HUES6 (cell line): Measurements from ENCODE around the gene PUM2.

Source experiments
- H3K27ac ChIP-seq: 2 replicates; pipeline ENCODE4 v1.7.0; 2013; ENCODE audit warnings: low read depth, mild to moderate bottlenecking, low read length, inconsistent platforms
- H3K27me3 ChIP-seq: 2 replicates; pipeline ENCODE4 v1.6.1; 2013; ENCODE audit warnings: low read length; ENCODE audit not compliant: control insufficient read depth, insufficient read depth
- H3K36me3 ChIP-seq: 2 replicates; pipeline ENCODE4 v1.6.1; 2013; ENCODE audit warnings: low read length; ENCODE audit not compliant: control insufficient read depth, insufficient read depth
- H3K4me1 ChIP-seq: 2 replicates; pipeline ENCODE4 v1.6.1; 2013; ENCODE audit warnings: low read length; ENCODE audit not compliant: control insufficient read depth, insufficient read depth
- H3K4me3 ChIP-seq: 2 replicates; pipeline ENCODE4 v1.5.1; 2013; ENCODE audit warnings: low read depth, low read length
- H3K9ac ChIP-seq: one replicate; pipeline ENCODE4 v1.6.1; 2013; ENCODE audit warnings: mild to moderate bottlenecking, low read length
- H3K9me3 ChIP-seq: 2 replicates; pipeline ENCODE4 v1.6.1; 2013; ENCODE audit warnings: low read depth, low read length; ENCODE audit not compliant: control insufficient read depth, insufficient read depth

The PUM2 gene

GRCh38 chr2:20353241-20353992, 2.8 kb upstream of the PUM2 start:
- Histone ChIP-seq H3K27me3 (no peaks in the 10 kb centered on the region), H3K9ac (no peak overlapping the region), H3K36me3 (no peaks in the 10 kb centered on the region), H3K27ac (no peak overlapping the region), H3K4me3 (no peak overlapping the region), H3K9me3 (no peaks in the 10 kb centered on the region), H3K4me1 (peaks cover 36% of the 10 kb centered on the region)

GRCh38 chr2:20352581-20353216, 2.1 kb upstream of the PUM2 start:
- H3K27ac ChIP-seq, result no peak overlapping the region
- no peaks in the 10 kb centered on the region for H3K9me3 ChIP-seq
- H3K4me3 ChIP-seq, result peak overlapping the region; percentile 60; the same call in 1 of the 2 replicates
- H3K27me3 ChIP-seq, result no peaks in the 10 kb centered on the region
- no peaks in the 10 kb centered on the region for H3K36me3 ChIP-seq
- H3K9ac ChIP-seq, result no peak overlapping the region
- H3K4me1 ChIP-seq, result peaks cover 41% of the 10 kb centered on the region

DNA sequence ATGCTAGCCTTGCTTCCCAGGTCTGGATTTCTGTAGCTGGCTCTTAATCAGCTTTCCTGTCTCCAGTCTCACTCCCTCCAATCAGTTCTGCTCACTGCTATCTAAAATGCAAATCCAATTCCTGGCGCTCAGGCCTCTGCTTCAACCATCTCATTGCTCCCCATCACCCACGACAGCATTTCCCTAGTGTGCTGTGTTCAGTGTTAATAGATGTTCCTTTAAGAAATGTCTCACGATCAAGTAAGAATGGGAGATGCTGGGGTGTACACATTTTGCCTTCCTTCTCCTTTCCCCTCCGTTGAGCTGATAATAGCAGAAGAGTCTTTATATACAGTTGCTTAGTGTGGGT, 1.6 kb upstream of the PUM2 start:
- Histone ChIP-seq H3K27ac (no peak overlapping the region), H3K9me3 (no peaks in the 10 kb centered on the region), H3K9ac (peak overlapping the region; percentile 90), H3K4me1 (peaks cover 44% of the 10 kb centered on the region), H3K4me3 (peak overlapping the region; percentile 60; the same call in 1 of the 2 replicates), H3K36me3 (no peaks in the 10 kb centered on the region), H3K27me3 (no peaks in the 10 kb centered on the region)

DNA sequence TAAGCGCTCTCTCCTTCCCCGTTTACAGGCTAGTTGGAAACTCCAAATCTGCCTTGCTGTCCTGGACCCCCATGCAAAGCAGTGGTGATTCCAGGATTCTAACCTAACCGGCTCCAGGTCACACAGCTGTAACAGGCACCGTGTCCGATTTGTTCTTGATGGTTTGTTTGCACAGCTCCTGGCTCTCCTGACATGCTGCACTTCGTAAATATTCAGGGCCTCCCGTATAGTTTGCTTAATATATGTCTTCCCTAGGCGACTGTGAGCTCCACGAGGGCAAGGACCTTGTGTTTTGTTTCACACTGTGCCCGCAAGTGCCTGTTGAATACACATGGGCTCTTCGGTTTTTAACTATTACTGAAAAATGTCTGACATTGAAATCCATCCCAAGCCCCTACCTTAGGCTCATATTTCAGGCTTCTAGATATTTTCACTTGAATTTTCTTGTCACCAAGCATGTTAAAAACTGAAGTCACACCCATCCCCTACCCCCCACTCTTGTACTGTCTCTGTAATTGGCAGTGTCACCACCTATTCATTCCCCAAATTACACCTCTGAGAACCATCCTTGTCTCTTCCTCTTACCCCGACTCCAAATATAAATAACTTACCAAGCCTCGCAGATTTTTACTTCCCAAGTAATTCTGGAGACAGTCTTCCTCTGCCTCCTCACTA, 1.0 kb upstream of the PUM2 start:
- Histone ChIP-seq H3K4me3 (peak overlapping the region; percentile 60), H3K27ac (peak overlapping the region; percentile 71), H3K4me1 (peaks cover 46% of the 10 kb centered on the region), H3K9ac (peak overlapping the region; percentile 90), H3K27me3 (no peaks in the 10 kb centered on the region), H3K9me3 (no peaks in the 10 kb centered on the region), H3K36me3 (no peaks in the 10 kb centered on the region)

GRCh38 chr2:20350041-20350712, 467 bp downstream of the PUM2 start:
- peak overlapping the region; percentile 100 for H3K9ac ChIP-seq
- peaks cover 52% of the 10 kb centered on the region for H3K4me1 ChIP-seq
- peak overlapping the region; percentile 99 for H3K27ac ChIP-seq
- H3K27me3 ChIP-seq, result no peaks in the 10 kb centered on the region
- H3K9me3 ChIP-seq, result no peaks in the 10 kb centered on the region
- H3K36me3 ChIP-seq, result no peaks in the 10 kb centered on the region
- peak overlapping the region; percentile 81 for H3K4me3 ChIP-seq

DNA sequence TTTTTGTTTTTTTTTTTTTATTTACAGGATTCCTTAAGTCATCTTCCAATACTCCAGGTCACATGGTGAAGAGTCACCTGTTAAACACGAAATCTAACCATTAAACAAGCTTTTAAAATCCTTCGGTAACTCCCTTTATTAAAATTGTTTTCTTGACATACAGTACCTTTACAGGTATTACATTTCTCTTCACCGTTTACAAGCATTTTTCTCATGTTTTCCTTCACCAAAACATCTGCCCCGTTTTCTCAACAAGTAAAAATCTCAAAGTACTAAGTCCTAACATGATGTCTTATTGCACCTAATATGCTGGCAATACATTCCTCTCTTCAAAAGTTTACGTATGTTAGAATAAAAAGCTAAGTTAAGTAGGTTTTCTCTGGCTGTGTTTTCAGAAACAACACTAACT, 1.1 kb downstream of the PUM2 start:
- Histone ChIP-seq H3K9ac (peak overlapping the region; percentile 100), H3K4me3 (peak overlapping the region; percentile 81), H3K4me1 (peaks cover 55% of the 10 kb centered on the region), H3K36me3 (no peaks in the 10 kb centered on the region), H3K9me3 (no peaks in the 10 kb centered on the region), H3K27ac (peak overlapping the region; percentile 99), H3K27me3 (no peaks in the 10 kb centered on the region)

DNA sequence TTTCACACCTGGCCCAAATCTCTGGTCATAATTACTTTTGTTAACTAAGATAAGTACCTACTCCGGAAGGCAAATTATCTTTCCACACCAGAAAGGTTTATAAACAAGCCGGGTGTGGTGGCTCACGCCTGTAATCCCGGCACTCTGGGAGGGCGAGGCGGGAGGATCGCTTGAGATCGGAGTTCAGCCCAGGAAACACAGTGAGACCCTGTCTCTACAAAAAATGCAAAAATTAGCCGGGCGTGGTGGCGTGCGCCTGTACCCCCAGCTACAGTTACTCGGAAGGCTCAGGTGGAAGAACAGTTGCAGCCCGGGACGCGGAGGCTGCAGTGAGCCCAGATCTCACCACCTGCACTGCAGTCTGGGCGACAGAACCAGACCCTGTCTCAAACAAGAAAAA, 2.1 kb downstream of the PUM2 start:
- no peaks in the 10 kb centered on the region for H3K27me3 ChIP-seq
- H3K9ac ChIP-seq, result peak overlapping the region; percentile 23
- H3K4me3 ChIP-seq, result peak overlapping the region; percentile 81
- no peaks in the 10 kb centered on the region for H3K36me3 ChIP-seq
- no peaks in the 10 kb centered on the region for H3K9me3 ChIP-seq
- no peak overlapping the region for H3K27ac ChIP-seq
- peaks cover 50% of the 10 kb centered on the region for H3K4me1 ChIP-seq

DNA sequence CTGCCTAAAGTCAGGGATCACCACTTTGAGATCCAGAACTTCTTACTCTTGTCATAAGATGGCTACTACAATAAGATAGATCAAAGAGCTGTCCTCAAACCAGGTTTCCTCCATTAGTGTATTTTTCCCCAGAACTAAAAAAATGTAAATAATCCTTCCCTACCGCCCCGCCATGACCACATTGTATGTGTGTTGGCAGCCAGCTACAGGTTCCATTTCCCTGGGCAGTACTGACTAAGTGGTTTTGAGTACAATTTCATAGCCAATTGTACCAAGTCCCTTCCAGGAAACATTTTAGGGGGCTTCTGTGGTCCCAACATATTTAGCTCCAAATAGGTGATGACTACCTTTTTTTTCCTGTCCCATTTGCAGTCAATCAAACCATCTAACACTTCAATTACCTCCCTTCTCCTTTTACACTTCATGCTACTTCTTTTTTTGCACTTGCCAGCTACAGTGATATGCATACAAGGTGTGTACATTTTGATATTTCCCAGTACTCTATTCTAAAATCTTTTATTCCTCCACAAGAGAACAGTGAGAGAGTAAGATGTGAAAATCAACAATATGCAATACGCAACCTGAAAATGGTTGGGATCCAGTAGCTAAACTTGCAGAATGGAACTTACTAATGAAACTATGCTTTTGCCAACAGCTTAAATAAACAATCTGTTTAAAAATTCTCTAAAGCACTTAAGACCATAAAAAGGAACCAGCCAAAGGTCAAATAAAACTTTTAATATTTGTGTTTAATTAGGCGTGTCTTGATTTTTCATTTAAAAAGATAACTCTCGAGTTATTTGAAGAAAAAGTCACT, 3.9 kb downstream of the PUM2 start:
- Histone ChIP-seq H3K27me3 (no peaks in the 10 kb centered on the region), H3K4me1 (peaks cover 32% of the 10 kb centered on the region), H3K9ac (no peak overlapping the region), H3K4me3 (no peak overlapping the region), H3K36me3 (no peaks in the 10 kb centered on the region), H3K9me3 (no peaks in the 10 kb centered on the region), H3K27ac (no peak overlapping the region)

GRCh38 chr2:20343128-20343527, 7.5 kb downstream of the PUM2 start:
- no peak overlapping the region for H3K9ac ChIP-seq
- no peaks in the 10 kb centered on the region for H3K27me3 ChIP-seq
- H3K9me3 ChIP-seq, result no peaks in the 10 kb centered on the region
- H3K4me1 ChIP-seq, result peaks cover 27% of the 10 kb centered on the region
- no peak overlapping the region for H3K4me3 ChIP-seq
- H3K27ac ChIP-seq, result no peak overlapping the region
- no peaks in the 10 kb centered on the region for H3K36me3 ChIP-seq

GRCh38 chr2:20339012-20339411, 11.6 kb downstream of the PUM2 start:
- H3K9me3 ChIP-seq, result no peaks in the 10 kb centered on the region
- H3K4me1 ChIP-seq, result peaks cover 23% of the 10 kb centered on the region; the same call in 1 of the 2 replicates
- no peak overlapping the region for H3K4me3 ChIP-seq
- H3K36me3 ChIP-seq, result peaks cover 4% of the 10 kb centered on the region; the same call in 1 of the 2 replicates
- H3K27me3 ChIP-seq, result no peaks in the 10 kb centered on the region
- no peak overlapping the region for H3K9ac ChIP-seq
- H3K27ac ChIP-seq, result no peak overlapping the region
